ENCODE data around the gene MLH3. TPM values are rescaled to one million over a fixed set of nuclear protein-coding genes. Genes with fewer than 3 reads are reported as not detected.

The MLH3 gene
- total and polyA plus RNA-seq, 10 of the 15 experiments (the other 5 are each of a cell fraction or from before 2014, with no cell fraction given), result 12.6 to 31.2 (median 19.6) TPM

Small RNA genes lying within 50 kb of the gene (small RNA-seq; reads per million reads assigned to genes)
- gene RNU6-689P, result not detected

Other genes starting within 250 kb of the MLH3 start
Only the 7 nearest of the 10 such genes appear.
- gene RPS6KL1, start 128.2 kb downstream of the MLH3 start, total RNA-seq (2014; rRNA removed), result 3.5 and 4.7 TPM in 2 replicates
- 1.9 and 2.1 TPM in 2 replicates for gene RPS6KL1, start 128.2 kb downstream of the MLH3 start, total RNA-seq (2014; rRNA removed; fragmentation: Illumina TruSeq; extraction: Trizol)
- 2.8 and 4.2 TPM in 2 replicates for gene RPS6KL1, start 128.2 kb downstream of the MLH3 start, total RNA-seq (2021)
- 0.04 and 0.14 TPM in 2 replicates for gene RPS6KL1, start 128.2 kb downstream of the MLH3 start, polyA plus RNA-seq (2011; rRNA removed)
- gene RPS6KL1, start 128.2 kb downstream of the MLH3 start, polyA plus RNA-seq (2014; fragmentation: Illumina TruSeq; extraction: Trizol), result 0.54 and 2.1 TPM in 2 replicates
- gene RPS6KL1, start 128.2 kb downstream of the MLH3 start, polyA plus RNA-seq (2014; fragmentation: Nextera tagmentation; extraction: Ambion mirVana), result under 1 TPM; 0.23 to 0.73 TPM
- 3.4 and 4.2 TPM in 2 replicates for gene RPS6KL1, start 128.2 kb downstream of the MLH3 start, polyA plus RNA-seq (2014; rRNA removed)
- gene RPS6KL1, start 128.2 kb downstream of the MLH3 start, polyA plus RNA-seq (2016; fragmentation: Nextera tagmentation; extraction: Ambion mirVana), result 1 to 10 TPM; 1.3 to 2.0 TPM
- gene PGF, start 95.9 kb downstream of the MLH3 start, total RNA-seq (2014; rRNA removed), result 0.76 and 0.79 TPM in 2 replicates
- 0.40 and 0.46 TPM in 2 replicates for gene PGF, start 95.9 kb downstream of the MLH3 start, total RNA-seq (2014; rRNA removed; fragmentation: Illumina TruSeq; extraction: Trizol)
- gene PGF, start 95.9 kb downstream of the MLH3 start, total RNA-seq (2021), result 1.0 and 1.1 TPM in 2 replicates
- 2.4 and 5.5 TPM in 2 replicates for gene PGF, start 95.9 kb downstream of the MLH3 start, polyA plus RNA-seq (2011; rRNA removed)
- 0.27 and 0.32 TPM in 2 replicates for gene PGF, start 95.9 kb downstream of the MLH3 start, polyA plus RNA-seq (2014; fragmentation: Illumina TruSeq; extraction: Trizol)
- gene PGF, start 95.9 kb downstream of the MLH3 start, polyA plus RNA-seq (2014; fragmentation: Nextera tagmentation; extraction: Ambion mirVana), result under 1 TPM; 0.11 to 0.16 TPM
- gene PGF, start 95.9 kb downstream of the MLH3 start, polyA plus RNA-seq (2014; rRNA removed), result 0.46 and 0.66 TPM in 2 replicates
- 1 to 10 TPM; 3.5 to 4.2 TPM for gene PGF, start 95.9 kb downstream of the MLH3 start, polyA plus RNA-seq (2016; fragmentation: Nextera tagmentation; extraction: Ambion mirVana)
- gene EIF2B2, start 48.5 kb downstream of the MLH3 start, total RNA-seq (2014; rRNA removed), result 54.4 and 68.7 TPM in 2 replicates
- gene EIF2B2, start 48.5 kb downstream of the MLH3 start, total RNA-seq (2014; rRNA removed; fragmentation: Illumina TruSeq; extraction: Trizol), result 36.9 and 39.6 TPM in 2 replicates
- 52.5 and 58.6 TPM in 2 replicates for gene EIF2B2, start 48.5 kb downstream of the MLH3 start, total RNA-seq (2021)
- 125 and 168 TPM in 2 replicates for gene EIF2B2, start 48.5 kb downstream of the MLH3 start, polyA plus RNA-seq (2011; rRNA removed)
- 72.5 and 78.8 TPM in 2 replicates for gene EIF2B2, start 48.5 kb downstream of the MLH3 start, polyA plus RNA-seq (2014; fragmentation: Illumina TruSeq; extraction: Trizol)
- 10 to 100 TPM; 17.4 to 32.3 TPM for gene EIF2B2, start 48.5 kb downstream of the MLH3 start, polyA plus RNA-seq (2014; fragmentation: Nextera tagmentation; extraction: Ambion mirVana)
- 72.2 and 91.4 TPM in 2 replicates for gene EIF2B2, start 48.5 kb downstream of the MLH3 start, polyA plus RNA-seq (2014; rRNA removed)
- gene EIF2B2, start 48.5 kb downstream of the MLH3 start, polyA plus RNA-seq (2016; fragmentation: Nextera tagmentation; extraction: Ambion mirVana), result 10 to 100 TPM; 85.8 to 94.4 TPM
- gene ACYP1, start 12.6 kb upstream of the MLH3 start, total RNA-seq (2014; rRNA removed), result 25.3 and 26.3 TPM in 2 replicates
- gene ACYP1, start 12.6 kb upstream of the MLH3 start, total RNA-seq (2014; rRNA removed; fragmentation: Illumina TruSeq; extraction: Trizol), result 25.3 and 30.5 TPM in 2 replicates
- 14.9 and 18.2 TPM in 2 replicates for gene ACYP1, start 12.6 kb upstream of the MLH3 start, total RNA-seq (2021)
- gene ACYP1, start 12.6 kb upstream of the MLH3 start, polyA plus RNA-seq (2011; rRNA removed), result 52.6 and 80.6 TPM in 2 replicates
- gene ACYP1, start 12.6 kb upstream of the MLH3 start, polyA plus RNA-seq (2014; fragmentation: Illumina TruSeq; extraction: Trizol), result 28.6 and 31.7 TPM in 2 replicates
- 10 to 100 TPM; 48.5 to 49.4 TPM for gene ACYP1, start 12.6 kb upstream of the MLH3 start, polyA plus RNA-seq (2014; fragmentation: Nextera tagmentation; extraction: Ambion mirVana)
- gene ACYP1, start 12.6 kb upstream of the MLH3 start, polyA plus RNA-seq (2014; rRNA removed), result 30.7 and 38.6 TPM in 2 replicates
- 10 to 100 TPM; 49.8 TPM for gene ACYP1, start 12.6 kb upstream of the MLH3 start, polyA plus RNA-seq (2016; fragmentation: Nextera tagmentation; extraction: Ambion mirVana)
- gene ZC2HC1C, start 18.2 kb upstream of the MLH3 start, total RNA-seq (2014; rRNA removed), result 1.8 and 2.2 TPM in 2 replicates
- gene ZC2HC1C, start 18.2 kb upstream of the MLH3 start, total RNA-seq (2014; rRNA removed; fragmentation: Illumina TruSeq; extraction: Trizol), result 1.8 and 2.0 TPM in 2 replicates
- 1.1 and 1.7 TPM in 2 replicates for gene ZC2HC1C, start 18.2 kb upstream of the MLH3 start, total RNA-seq (2021)
- gene ZC2HC1C, start 18.2 kb upstream of the MLH3 start, polyA plus RNA-seq (2011; rRNA removed), result 0.71 and 0.92 TPM in 2 replicates
- gene ZC2HC1C, start 18.2 kb upstream of the MLH3 start, polyA plus RNA-seq (2014; fragmentation: Illumina TruSeq; extraction: Trizol), result 0.90 and 1.2 TPM in 2 replicates
- 1 to 10 TPM; 1.3 to 1.4 TPM for gene ZC2HC1C, start 18.2 kb upstream of the MLH3 start, polyA plus RNA-seq (2014; fragmentation: Nextera tagmentation; extraction: Ambion mirVana)
- 1.7 and 2.4 TPM in 2 replicates for gene ZC2HC1C, start 18.2 kb upstream of the MLH3 start, polyA plus RNA-seq (2014; rRNA removed)
- 1 to 10 TPM; 2.9 to 3.7 TPM for gene ZC2HC1C, start 18.2 kb upstream of the MLH3 start, polyA plus RNA-seq (2016; fragmentation: Nextera tagmentation; extraction: Ambion mirVana)
- gene NEK9, start 75.6 kb upstream of the MLH3 start, total RNA-seq (2014; rRNA removed), result 39.8 and 48.1 TPM in 2 replicates
- 24.7 and 26.9 TPM in 2 replicates for gene NEK9, start 75.6 kb upstream of the MLH3 start, total RNA-seq (2014; rRNA removed; fragmentation: Illumina TruSeq; extraction: Trizol)
- 78.8 and 83.0 TPM in 2 replicates for gene NEK9, start 75.6 kb upstream of the MLH3 start, total RNA-seq (2021)
- gene NEK9, start 75.6 kb upstream of the MLH3 start, polyA plus RNA-seq (2011; rRNA removed), result 51.3 and 60.0 TPM in 2 replicates
- 43.0 and 55.3 TPM in 2 replicates for gene NEK9, start 75.6 kb upstream of the MLH3 start, polyA plus RNA-seq (2014; fragmentation: Illumina TruSeq; extraction: Trizol)
- gene NEK9, start 75.6 kb upstream of the MLH3 start, polyA plus RNA-seq (2014; fragmentation: Nextera tagmentation; extraction: Ambion mirVana), result 10 to 100 TPM in 1 of 2 experiments, 1 to 10 TPM in 1; 6.0 to 15.7 TPM
- gene NEK9, start 75.6 kb upstream of the MLH3 start, polyA plus RNA-seq (2014; rRNA removed), result 61.9 and 64.5 TPM in 2 replicates
- gene NEK9, start 75.6 kb upstream of the MLH3 start, polyA plus RNA-seq (2016; fragmentation: Nextera tagmentation; extraction: Ambion mirVana), result 10 to 100 TPM; 43.4 to 46.1 TPM
- 99.8 and 107 TPM in 2 replicates for gene TMED10, start 125.1 kb upstream of the MLH3 start, total RNA-seq (2014; rRNA removed)
- gene TMED10, start 125.1 kb upstream of the MLH3 start, total RNA-seq (2014; rRNA removed; fragmentation: Illumina TruSeq; extraction: Trizol), result 106 and 109 TPM in 2 replicates
- 147 and 161 TPM in 2 replicates for gene TMED10, start 125.1 kb upstream of the MLH3 start, total RNA-seq (2021)
- gene TMED10, start 125.1 kb upstream of the MLH3 start, polyA plus RNA-seq (2011; rRNA removed), result 199 and 223 TPM in 2 replicates
- gene TMED10, start 125.1 kb upstream of the MLH3 start, polyA plus RNA-seq (2014; fragmentation: Illumina TruSeq; extraction: Trizol), result 169 and 214 TPM in 2 replicates
- gene TMED10, start 125.1 kb upstream of the MLH3 start, polyA plus RNA-seq (2014; fragmentation: Nextera tagmentation; extraction: Ambion mirVana), result 100 to 1,000 TPM; 150 to 270 TPM
- 115 and 121 TPM in 2 replicates for gene TMED10, start 125.1 kb upstream of the MLH3 start, polyA plus RNA-seq (2014; rRNA removed)
- gene TMED10, start 125.1 kb upstream of the MLH3 start, polyA plus RNA-seq (2016; fragmentation: Nextera tagmentation; extraction: Ambion mirVana), result 100 to 1,000 TPM; 244 to 254 TPM